Renal pelvis (tissue), 12 donors: ENCODE results near the gene TFAP2C. TPM values are rescaled to one million over a fixed set of nuclear protein-coding genes. Genes with fewer than 3 reads are reported as not detected.

Experiments used
- DNase-seq: peaks from one replicate; pipeline ENCODE4 v3.0.0-alpha.2; 2013
- long read RNA-seq, 16 experiments: transcript quantifications; one replicate each; lab custom pipeline, GENCODE V29; 2026
- polyA plus RNA-seq, 3 donors: library from polyadenylated mRNA; unstranded; fragments of 120-200 nt; gene quantifications; one replicate each; pipeline ENCODE4 v1.2.1, GENCODE V29; 2013; ENCODE audit not compliant: insufficient read length in 3 of 3

TFAP2C gene
- under 1 TPM; 0.81 to 0.88 (median 0.87) TPM for polyA plus RNA-seq
- long read RNA-seq, donor 1: 0 reads
- long read RNA-seq, donor 2: 0 reads
- long read RNA-seq, donor 3: 0 reads
- long read RNA-seq, donor 4: 0 reads
- long read RNA-seq, donor 5: 0 reads
- long read RNA-seq, donor 6: 0 reads
- long read RNA-seq, donor 7, partial matches to known transcripts: 0 of 2 reads
- long read RNA-seq, donor 7, other reads (novel, unspliced or antisense): 0 of 2 reads
- long read RNA-seq, donor 8: 0 reads
- long read RNA-seq, donor 9: 0 reads
- long read RNA-seq, donor 10, partial matches to known transcripts: 5 of 5 reads
- long read RNA-seq, donor 10, other reads (novel, unspliced or antisense): 0 of 5 reads
- long read RNA-seq, donor 11, partial matches to known transcripts: 0 of 1 reads
- long read RNA-seq, donor 11, other reads (novel, unspliced or antisense): 0 of 1 reads
- long read RNA-seq, donor 12: 0 reads
- long read RNA-seq, donor 13: 0 reads
- long read RNA-seq, donor 14, partial matches to known transcripts: 0 of 1 reads
- long read RNA-seq, donor 14, other reads (novel, unspliced or antisense): 0 of 1 reads
- long read RNA-seq, donor 15, partial matches to known transcripts: 0 of 2 reads
- long read RNA-seq, donor 15, other reads (novel, unspliced or antisense): 0 of 2 reads
- long read RNA-seq, donor 16, partial matches to known transcripts: 0 of 1 reads
- long read RNA-seq, donor 16, other reads (novel, unspliced or antisense): 0 of 1 reads

DNA sequence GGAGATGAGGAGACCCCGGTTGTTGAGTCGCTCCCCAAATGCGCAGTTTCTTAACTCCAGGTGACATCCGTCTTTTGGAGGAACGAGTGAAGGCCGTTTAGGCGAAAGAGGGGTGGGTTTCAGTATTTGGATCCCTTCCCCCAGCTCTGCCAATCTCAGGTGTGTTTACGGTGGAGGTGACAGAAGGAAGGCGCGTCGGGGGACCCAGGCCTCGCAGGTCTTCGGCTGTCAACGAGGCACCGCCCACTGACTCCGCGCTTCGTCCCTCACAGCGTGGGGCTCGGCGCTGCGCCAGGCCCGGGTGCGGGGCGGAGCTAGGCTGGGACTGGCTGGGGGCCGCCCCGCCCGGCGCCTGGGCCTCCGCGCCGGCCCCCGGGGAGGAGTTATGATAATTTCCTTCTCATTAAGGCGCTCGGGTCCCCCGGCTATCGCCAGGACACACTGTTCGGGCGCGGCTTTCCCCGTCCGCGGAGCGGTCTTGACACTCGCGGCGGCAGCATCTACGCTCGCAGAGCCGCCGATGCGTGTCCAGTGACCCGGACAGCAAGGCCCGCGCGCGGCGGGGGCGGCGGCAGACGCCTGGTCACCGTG, at the start of gene TFAP2C:
Gene TFAP2C, plus strand, starts transcription at position 434 of the 591 bp plus-strand sequence. CDS start 239 bp downstream, outside the sequence.
- no peak for DNase-seq

DNA sequence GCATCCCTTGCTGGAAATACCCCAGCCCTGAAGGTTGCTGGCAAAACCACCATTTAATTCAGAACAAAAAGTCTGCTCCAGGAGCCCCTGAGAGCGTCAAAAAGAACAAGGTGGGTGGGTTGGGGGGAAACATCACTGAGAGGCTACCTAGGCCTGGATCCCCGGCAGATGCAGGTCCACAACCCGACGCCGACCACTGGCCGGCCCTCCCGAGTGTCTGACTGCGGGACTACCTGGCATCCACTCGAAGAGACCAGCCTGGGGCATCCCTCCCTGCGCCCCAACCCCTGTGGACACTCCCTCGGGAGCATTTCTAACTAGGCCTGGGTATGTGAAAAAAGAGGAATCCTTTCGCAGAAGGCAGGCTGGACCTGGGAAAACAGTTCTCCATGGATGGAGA, 48.9 kb upstream of the TFAP2C start:
- no peak for DNase-seq

- no peak for DNase-seq
Measured at GRCh38 chr20:56581701-56582100, 47.4 kb upstream of the TFAP2C start.

DNA sequence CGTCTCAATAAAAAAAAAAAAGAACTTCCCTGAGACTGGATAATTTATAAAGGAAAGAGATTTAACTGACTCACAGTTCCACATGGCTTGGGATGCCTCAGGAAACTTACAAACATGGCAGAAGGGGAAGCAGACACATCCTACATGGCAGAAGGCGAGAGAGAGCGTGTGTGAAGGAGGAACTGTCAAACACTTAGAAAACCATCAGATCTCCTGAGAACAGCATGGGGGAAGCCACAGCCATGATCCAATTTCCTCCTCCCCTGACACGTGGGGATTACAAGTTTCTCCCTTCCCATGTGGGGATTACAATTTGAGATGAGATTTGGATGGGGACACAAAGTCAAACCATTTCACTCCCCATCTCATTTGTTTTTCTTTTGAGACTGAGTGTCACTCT, 46.6 kb upstream of the TFAP2C start:
- no peak for DNase-seq

- DNase-seq: no peak
Measured at GRCh38 chr20:56584916-56585315, 44.2 kb upstream of the TFAP2C start.

DNA sequence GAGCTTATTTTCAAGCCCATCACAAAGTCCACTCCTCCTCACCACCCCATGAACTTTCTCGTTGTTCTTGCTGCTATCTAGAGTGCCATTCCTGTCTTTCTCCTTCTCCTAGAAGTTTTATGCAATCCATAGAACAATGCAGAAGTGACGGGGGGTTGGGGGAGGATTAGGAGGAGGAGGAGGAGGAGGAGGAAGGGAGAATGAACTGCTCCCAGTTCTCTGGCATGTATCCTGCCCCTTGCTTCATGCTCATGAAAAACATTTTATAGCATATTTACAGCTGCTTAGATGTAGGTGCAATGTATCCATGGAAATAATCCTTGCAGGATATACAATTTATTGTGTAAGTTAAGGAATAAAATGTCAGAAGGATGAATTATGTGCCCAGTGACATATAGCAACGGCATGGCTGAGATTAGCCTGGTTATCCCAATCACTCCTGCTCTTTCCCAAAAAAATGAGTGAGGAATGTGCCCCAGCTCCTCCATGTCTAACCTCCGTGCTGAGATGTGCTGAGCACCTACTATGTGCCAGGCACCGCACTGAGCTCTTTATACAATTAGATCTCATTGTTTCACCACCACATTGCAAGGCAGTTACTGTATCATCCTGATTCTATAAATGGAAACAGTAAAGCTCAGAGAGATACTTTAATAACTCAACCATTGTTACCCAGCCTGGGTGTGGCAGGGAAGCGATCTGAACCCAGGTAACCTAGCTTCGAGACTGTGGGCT, 41.6 kb upstream of the TFAP2C start:
- DNase-seq: no peak

DNA sequence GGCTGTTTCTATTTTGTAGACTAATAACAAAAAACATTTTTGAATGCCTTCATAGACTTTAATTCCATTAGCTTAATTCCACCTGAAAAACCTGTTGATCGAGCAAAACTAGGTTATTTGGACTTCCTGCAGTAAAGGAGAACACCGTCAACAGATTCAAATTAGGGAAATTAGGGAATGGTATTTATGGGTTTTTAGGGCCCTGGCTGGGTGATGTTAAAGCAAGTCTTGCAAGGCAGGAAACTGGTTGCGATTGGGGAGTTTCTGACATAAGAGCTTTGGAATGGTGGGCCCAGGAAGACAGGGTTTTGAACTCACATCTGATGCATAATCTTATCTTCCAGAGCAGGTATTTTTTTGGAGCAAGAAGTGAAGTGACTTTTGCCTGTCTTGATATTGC, 40.1 kb upstream of the TFAP2C start:
- no peak for DNase-seq

- no peak for DNase-seq
Measured at GRCh38 chr20:56589633-56590032, 39.5 kb upstream of the TFAP2C start.

DNA sequence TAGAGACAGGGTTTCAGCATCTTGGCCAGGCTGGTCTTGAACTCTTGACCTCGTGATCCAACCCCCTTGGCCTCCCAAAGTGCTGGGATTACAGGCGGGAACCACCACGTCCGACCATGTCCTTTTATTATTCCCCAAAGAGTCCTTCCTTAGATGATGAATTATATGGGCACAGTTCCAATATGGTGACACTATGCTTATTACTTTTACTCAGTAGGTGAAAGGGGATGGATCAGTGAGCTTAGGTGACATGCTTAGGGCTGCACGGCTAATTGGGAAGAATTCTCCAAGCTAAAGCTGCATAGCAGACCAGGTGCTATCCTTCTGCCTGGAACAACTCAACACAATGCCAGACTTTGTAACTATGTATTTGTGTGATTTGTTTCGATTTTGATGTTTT, 38.2 kb upstream of the TFAP2C start:
- no peak for DNase-seq

GRCh38 chr20:56592211-56592610, 36.9 kb upstream of the TFAP2C start:
- no peak for DNase-seq

DNA sequence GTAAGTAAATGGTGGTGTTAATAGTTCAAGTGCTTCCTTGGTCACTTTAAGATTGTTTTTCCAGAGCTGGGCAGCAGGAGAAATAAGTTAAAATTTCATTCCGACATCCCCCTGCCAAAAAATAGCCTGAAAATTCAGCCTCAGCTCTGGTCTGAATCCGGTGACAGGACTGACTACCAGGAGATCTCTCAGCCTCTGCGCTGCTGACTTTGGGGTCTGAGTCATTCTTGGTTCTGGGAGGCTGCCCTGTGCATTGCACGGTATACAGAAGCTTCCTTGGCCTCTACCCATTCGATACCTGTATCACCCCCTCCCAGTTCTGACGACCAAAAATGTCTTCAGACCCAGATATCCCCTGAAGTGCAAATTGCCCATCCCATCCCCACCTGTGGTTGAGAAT, 36.3 kb upstream of the TFAP2C start:
- DNase-seq: no peak

DNA sequence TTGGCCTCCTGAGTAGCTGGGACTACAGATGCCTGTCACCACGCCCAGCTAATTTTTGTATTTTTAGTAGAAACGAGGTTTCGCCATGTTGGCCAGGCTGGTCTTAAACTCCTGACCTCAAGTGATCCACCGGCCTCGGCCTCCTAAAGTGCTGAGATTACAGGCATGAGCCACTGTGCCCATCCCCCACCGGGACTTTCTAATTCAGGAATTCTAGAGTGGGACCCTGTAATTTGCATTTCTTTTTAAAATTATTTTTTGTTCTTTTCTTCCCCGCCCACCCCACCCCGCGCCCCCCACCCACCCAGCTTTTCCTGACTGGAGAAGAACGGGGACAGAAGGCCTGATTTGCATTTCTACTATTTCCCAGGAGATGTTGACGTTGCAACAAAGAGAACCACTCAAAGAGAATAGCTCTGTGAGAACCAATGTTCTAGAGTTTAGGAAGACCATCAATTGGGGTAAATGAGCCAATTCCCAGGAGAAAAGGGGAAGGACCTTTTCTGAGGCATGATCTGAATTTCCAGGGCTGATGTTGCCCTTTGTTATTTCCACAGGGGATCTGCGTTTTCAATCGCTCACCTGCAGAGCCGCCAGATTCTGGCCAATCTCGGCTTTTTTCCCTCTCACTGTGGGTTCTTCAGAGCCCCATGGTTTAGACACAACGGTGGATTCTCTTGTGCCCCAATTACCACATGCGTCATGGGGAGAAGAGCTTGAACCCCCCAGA, 33.2 kb upstream of the TFAP2C start:
- DNase-seq: no peak

- DNase-seq: no peak
Measured at GRCh38 chr20:56601166-56601565, 27.9 kb upstream of the TFAP2C start.

GRCh38 chr20:56604673-56605072, 24.4 kb upstream of the TFAP2C start:
- no peak for DNase-seq

DNA sequence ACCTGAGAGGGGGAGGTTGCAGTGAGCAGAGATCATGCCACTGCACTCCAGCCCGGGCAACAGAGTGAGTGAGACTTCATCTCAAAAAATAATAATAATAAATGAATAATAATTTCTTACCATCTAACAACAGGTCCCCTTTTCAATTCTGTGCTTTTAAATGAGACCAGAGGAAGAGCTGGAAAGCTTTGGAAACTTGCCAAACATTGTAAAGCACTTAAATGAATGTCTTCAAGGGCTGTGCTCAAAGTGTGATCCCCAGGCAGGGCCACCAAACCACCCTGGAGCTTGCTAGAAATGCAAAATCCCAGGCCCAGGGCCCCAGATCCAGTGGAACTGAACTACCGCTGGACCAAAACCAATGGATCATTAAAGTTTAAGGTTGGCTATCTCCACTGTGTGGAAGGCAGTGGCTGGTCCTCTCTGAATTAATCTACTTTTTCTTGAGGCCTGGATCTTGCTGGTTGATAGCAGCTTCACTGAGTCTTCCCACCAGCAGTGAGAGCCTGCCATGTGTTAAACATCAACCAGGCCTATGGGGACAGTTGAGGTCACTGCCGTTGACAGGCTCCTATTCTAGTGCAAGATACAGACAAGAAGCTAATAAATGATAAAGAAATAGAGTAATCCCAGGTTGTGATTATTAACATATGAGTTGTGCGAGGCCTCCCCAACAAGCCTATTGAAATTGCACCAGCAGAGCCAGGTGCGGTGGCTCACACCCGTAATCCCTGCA, 23.7 kb upstream of the TFAP2C start:
- no peak for DNase-seq

- no peak for DNase-seq
Measured at GRCh38 chr20:56606174-56606945, 22.7 kb upstream of the TFAP2C start.

GRCh38 chr20:56607061-56607704, 21.9 kb upstream of the TFAP2C start:
- no peak for DNase-seq

DNA sequence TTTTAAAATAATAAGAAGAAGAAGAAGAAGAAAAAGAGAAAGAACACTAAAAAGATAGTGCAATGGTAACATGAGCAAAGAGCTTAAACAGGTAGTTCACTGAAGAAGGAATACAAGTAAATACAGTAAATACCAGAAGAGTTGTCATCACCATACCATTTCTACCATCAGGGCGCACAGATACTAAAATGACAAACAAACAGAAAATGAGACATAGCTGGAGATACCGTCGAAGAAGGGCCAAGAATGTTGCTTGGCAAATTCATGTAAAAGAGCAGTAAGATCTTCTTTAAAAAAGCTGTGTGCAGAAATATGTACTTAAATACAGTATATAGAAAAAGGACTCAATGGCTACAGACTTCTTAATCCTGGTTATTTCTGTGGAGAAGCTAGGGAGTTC, 20.7 kb upstream of the TFAP2C start:
- no peak for DNase-seq

DNA sequence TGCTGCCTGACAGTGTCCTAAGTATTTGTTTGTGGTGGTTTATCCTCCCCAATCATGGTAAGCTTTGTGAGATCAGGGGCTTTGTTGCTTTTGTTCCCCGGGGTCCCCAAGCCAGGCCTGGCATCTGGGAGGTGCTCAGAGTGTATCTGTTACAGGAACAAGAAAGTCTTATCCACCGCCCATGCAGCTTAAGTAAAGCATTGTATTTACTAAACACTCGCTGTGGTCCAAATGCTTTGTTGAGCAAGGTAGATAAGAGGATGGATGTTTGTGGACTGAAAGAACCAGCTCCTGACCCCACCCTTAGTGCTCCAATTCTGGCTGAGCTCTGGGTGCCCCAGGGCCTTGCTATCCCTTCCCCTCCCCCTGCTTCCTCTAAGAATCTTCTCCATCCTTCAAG, 19.8 kb upstream of the TFAP2C start:
- no peak for DNase-seq
